Measurements from ENCODE around the gene GRID2.

GRCh38 chr4:92962831-92963230 is 659.1 kb downstream of the GRID2 start:
- no peak for TF ChIP-seq CTCF (conservative IDR thresholded peaks at IDR 0.05; ENCODE audit: low read depth, low read length)
- no peak for TF ChIP-seq EZH2 (IDR thresholded peaks at IDR 0.05; ENCODE audit: low read length, unreplicated experiment)
